Panc1 (cell line): Measurements from ENCODE around the gene SOCS6. TPM values are rescaled to one million over a fixed set of nuclear protein-coding genes. Genes with fewer than 3 reads are reported as not detected.

Source experiments
- ATAC-seq: fragments of 200-7000 bp; cut with Tn5 transposase; 2 replicates; pipeline ENCODE4 v1.9.1; 2020; ENCODE audit warnings: mild to moderate bottlenecking, moderate library complexity
- BruUV-seq: library from RNA; stranded (reverse); fragments of 400-500 nt; replicated peaks from 2 replicates; lab custom pipeline; 2021; lab: Mats Ljungman, UMichigan
- CTCF ChIA-PET: fragments of 300-600 bp; sonication (Branson Sonifier 250); formaldehyde crosslinking; loops from one replicate; lab custom pipeline; 2022; ENCODE audit warnings: antibody characterized with exemption; lab: Charles Lee
- POLR2A ChIA-PET: fragments of 300-600 bp; sonication (Branson Sonifier 250); formaldehyde crosslinking; loops from one replicate; lab custom pipeline; 2022; ENCODE audit warnings: antibody characterized with exemption; lab: Charles Lee
- DNase-seq: peaks from one replicate; pipeline ENCODE4 v3.0.0-alpha.2; 2010; ENCODE audit warnings: low read depth, low spot score
- H3K27ac ChIP-seq: 2 replicates; pipeline ENCODE4 v1.5.1; 2011; ENCODE audit warnings: mild to moderate bottlenecking, low read length, inconsistent platforms
- H3K27me3 ChIP-seq: fragments of 200-500 bp; sonication (Bioruptor generic); 2 replicates; pipeline ENCODE4 v1.6.0; 2014; ENCODE audit warnings: low read length, inconsistent platforms; ENCODE audit not compliant: control insufficient read depth, insufficient read depth
- H3K36me3 ChIP-seq: fragments of 200-500 bp; sonication (Bioruptor generic); 2 replicates; pipeline ENCODE4 v1.5.1; 2014; ENCODE audit warnings: inconsistent platforms, mild to moderate bottlenecking, low read length, moderate library complexity; ENCODE audit not compliant: control insufficient read depth, insufficient read depth
- H3K4me1 ChIP-seq: 2 replicates; pipeline ENCODE4 v1.5.1; 2011; ENCODE audit warnings: inconsistent platforms, mild to moderate bottlenecking, low read length, moderate library complexity; ENCODE audit not compliant: control insufficient read depth, insufficient read depth
- H3K4me3 ChIP-seq, 2 experiments: 2 replicates each; pipeline ENCODE4 v1.5.1; 2011 to 2012; ENCODE audit warnings: low read depth in 2 of 2, low read length in 2 of 2, mild to moderate bottlenecking in 2 of 2, inconsistent platforms in 1 of 2, moderate library complexity in 1 of 2
- H3K9me3 ChIP-seq: fragments of 200-500 bp; sonication (Bioruptor generic); 2 replicates; pipeline ENCODE4 v1.5.1; 2014; ENCODE audit warnings: low read depth, mild to moderate bottlenecking, inconsistent platforms, low read length, moderate library complexity; ENCODE audit not compliant: control insufficient read depth, insufficient read depth
- POLR2AphosphoS5 ChIP-seq: IDR thresholded peaks from 2 replicates; pipeline ENCODE4 v1.6.1; 2012; ENCODE audit warnings: mild to moderate bottlenecking, low read depth, low read length, moderate library complexity
- SIN3A ChIP-seq: IDR thresholded peaks from 2 replicates; pipeline ENCODE4 v1.6.1; 2012; ENCODE audit warnings: low read depth, mild to moderate bottlenecking, low read length, moderate library complexity, borderline replicate concordance; ENCODE audit not compliant: insufficient read depth
- TCF7L2 ChIP-seq: IDR thresholded peaks from 2 replicates; pipeline ENCODE4 v1.6.1; 2011; ENCODE audit warnings: mild to moderate bottlenecking, low read depth, low read length, inconsistent platforms
- in situ Hi-C: cut with HindIII; loops from 2 replicates; pipeline ENCODE4 v1.10.0; 2016; ENCODE audit warnings: low sequenced_read_pairs, low pct_unique_long_range_greater_than_20kb
- intact Hi-C: fragments of 100-400 bp; cut with micrococcal nuclease; formaldehyde crosslinking; loops from one replicate; pipeline ENCODE4 v1.10.0; 2022; ENCODE audit not compliant: unreplicated experiment
- total RNA-seq: library from RNA; stranded (reverse); gene quantifications from one replicate; pipeline ENCODE4 v1.2.1, GENCODE V29; 2021; ENCODE audit not compliant: unreplicated experiment
- TF ChIP-seq, protein P1 (sequence below): fragments of 450-650 bp; IDR thresholded peaks from 2 replicates; pipeline ENCODE4 v1.5.1; 2017; ENCODE audit warnings: mild to moderate bottlenecking
- TF ChIP-seq, protein P2 (sequence below), 2 experiments: IDR thresholded peaks; 2 replicates each; pipeline ENCODE4 v1.6.1; 2011 to 2012; ENCODE audit warnings: low read depth in 2 of 2, control low read depth in 1 of 2, low read length in 1 of 2, mild to moderate bottlenecking in 1 of 2, moderate library complexity in 1 of 2; ENCODE audit not compliant: insufficient read depth in 1 of 2

The SOCS6 gene
- total RNA-seq, 1 experiment from 2014 or later, result 43.0 TPM

DNA sequence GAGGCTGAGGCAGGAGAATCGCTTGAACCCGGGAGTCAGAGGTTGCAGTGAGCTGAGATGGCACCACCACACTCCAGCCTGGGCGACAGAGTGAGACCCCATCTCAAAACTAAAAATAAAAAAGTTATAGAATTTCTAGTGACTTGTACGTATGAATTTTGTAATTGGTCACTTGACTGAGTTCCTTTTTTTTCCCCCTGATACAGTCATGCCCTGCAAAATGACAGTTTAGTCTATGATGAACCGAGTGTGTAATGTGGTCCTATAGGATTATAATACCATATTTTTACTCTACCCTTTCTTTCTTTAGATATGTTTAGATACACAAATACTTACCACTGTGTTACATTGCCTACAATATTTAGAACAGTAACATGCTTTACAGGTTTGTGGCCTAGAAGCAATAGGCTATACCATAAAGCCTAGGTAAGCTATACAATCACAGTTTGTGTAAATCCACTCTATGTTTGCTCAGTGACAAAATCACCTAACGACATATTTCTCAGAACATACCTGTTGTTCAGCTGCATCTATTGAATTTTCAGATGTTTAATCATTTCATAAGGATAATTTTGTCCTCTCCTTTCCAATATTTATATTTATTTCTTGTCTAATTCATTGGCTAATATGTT is 25.4 kb downstream of the SOCS6 start:
- in situ Hi-C loops, result no loop called here
- ATAC-seq, result no peak

DNA sequence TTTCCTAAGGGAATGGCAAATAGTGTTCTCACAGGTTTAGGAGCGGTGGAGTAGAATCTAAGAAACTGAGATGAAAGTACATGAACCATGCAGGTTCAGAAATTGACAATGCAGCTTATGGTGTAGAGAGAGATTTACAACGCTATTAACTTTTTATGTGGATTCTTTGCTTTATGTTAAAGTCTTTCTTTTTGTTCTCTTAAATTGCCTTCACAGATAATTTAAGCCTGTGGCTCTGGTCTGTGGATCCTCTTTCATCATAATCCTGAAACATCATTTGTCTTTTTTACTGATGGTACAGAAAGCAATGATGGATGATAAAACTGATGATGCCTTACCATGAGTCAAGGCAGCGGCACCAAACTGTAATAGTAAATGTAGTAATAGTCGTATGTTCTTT is 30.3 kb downstream of the SOCS6 start:
- DNase-seq, result no peak
- Histone ChIP-seq H3K27me3 (no peaks in the 10 kb centered on the region), H3K36me3 (no peaks in the 10 kb centered on the region), H3K9me3 (no peaks in the 10 kb centered on the region), H3K27ac (peak overlapping the region; percentile 29), H3K4me3 (no peak overlapping the region), H3K4me1 (peaks cover 52% of the 10 kb centered on the region)
- TF ChIP-seq SIN3A (no peak), TCF7L2 (0 out of 2 replicates have a peak, but pooled peaks have one; percentile 39), POLR2AphosphoS5 (no peak)
- TF ChIP-seq, protein P1, sequence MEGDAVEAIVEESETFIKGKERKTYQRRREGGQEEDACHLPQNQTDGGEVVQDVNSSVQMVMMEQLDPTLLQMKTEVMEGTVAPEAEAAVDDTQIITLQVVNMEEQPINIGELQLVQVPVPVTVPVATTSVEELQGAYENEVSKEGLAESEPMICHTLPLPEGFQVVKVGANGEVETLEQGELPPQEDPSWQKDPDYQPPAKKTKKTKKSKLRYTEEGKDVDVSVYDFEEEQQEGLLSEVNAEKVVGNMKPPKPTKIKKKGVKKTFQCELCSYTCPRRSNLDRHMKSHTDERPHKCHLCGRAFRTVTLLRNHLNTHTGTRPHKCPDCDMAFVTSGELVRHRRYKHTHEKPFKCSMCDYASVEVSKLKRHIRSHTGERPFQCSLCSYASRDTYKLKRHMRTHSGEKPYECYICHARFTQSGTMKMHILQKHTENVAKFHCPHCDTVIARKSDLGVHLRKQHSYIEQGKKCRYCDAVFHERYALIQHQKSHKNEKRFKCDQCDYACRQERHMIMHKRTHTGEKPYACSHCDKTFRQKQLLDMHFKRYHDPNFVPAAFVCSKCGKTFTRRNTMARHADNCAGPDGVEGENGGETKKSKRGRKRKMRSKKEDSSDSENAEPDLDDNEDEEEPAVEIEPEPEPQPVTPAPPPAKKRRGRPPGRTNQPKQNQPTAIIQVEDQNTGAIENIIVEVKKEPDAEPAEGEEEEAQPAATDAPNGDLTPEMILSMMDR, result no peak
- TF ChIP-seq, protein P2, sequence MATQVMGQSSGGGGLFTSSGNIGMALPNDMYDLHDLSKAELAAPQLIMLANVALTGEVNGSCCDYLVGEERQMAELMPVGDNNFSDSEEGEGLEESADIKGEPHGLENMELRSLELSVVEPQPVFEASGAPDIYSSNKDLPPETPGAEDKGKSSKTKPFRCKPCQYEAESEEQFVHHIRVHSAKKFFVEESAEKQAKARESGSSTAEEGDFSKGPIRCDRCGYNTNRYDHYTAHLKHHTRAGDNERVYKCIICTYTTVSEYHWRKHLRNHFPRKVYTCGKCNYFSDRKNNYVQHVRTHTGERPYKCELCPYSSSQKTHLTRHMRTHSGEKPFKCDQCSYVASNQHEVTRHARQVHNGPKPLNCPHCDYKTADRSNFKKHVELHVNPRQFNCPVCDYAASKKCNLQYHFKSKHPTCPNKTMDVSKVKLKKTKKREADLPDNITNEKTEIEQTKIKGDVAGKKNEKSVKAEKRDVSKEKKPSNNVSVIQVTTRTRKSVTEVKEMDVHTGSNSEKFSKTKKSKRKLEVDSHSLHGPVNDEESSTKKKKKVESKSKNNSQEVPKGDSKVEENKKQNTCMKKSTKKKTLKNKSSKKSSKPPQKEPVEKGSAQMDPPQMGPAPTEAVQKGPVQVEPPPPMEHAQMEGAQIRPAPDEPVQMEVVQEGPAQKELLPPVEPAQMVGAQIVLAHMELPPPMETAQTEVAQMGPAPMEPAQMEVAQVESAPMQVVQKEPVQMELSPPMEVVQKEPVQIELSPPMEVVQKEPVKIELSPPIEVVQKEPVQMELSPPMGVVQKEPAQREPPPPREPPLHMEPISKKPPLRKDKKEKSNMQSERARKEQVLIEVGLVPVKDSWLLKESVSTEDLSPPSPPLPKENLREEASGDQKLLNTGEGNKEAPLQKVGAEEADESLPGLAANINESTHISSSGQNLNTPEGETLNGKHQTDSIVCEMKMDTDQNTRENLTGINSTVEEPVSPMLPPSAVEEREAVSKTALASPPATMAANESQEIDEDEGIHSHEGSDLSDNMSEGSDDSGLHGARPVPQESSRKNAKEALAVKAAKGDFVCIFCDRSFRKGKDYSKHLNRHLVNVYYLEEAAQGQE (IDR thresholded peaks at IDR 0.05; ENCODE audit: insufficient read depth in 1 of 2, low read depth in 2 of 2, low read length in 1 of 2), result no peak
- CTCF ChIA-PET, result no interaction called here
- POLR2A ChIA-PET, result interaction anchor here (0.6 kb wide), 1 partner anchor 127 kb away, joined by 8 read pairs; no protein-coding TSS in a partner anchor
- no peak for ATAC-seq
- TSS peak; percentile 12 for BruUV-seq
- in situ Hi-C loops (no loop called here), intact Hi-C loops (no loop called here)

More for the DNA sequence above, 25.4 kb downstream of the SOCS6 start:
- POLR2A ChIA-PET, result interaction anchor here (0.5 to 0.6 kb wide), 2 partner anchors 18 to 120 kb away, joined by 3 to 5 read pairs; no protein-coding TSS in a partner anchor
- Histone ChIP-seq H3K36me3 (no peaks in the 10 kb centered on the region; the same call in 1 of the 2 replicates), H3K27me3 (no peaks in the 10 kb centered on the region), H3K4me3 (no peak overlapping the region), H3K27ac (peak overlapping the region; percentile 95), H3K9me3 (no peaks in the 10 kb centered on the region), H3K4me1 (peaks cover 59% of the 10 kb centered on the region)
- intact Hi-C loops, result no loop called here
- DNase-seq, result no peak
- BruUV-seq, result no TSS peak
- TF ChIP-seq TCF7L2 (no peak), SIN3A (no peak), POLR2AphosphoS5 (no peak)
- TF ChIP-seq, protein P1, result no peak
- TF ChIP-seq, protein P2 (IDR thresholded peaks at IDR 0.05; ENCODE audit: insufficient read depth in 1 of 2, low read depth in 2 of 2, low read length in 1 of 2), result no peak
- CTCF ChIA-PET, result interaction anchor here (0.6 kb wide), 1 partner anchor 147 kb away, joined by 3 read pairs; no protein-coding TSS in a partner anchor
